ENCODE measurements around the gene USP31. TPM values are rescaled to one million over a fixed set of nuclear protein-coding genes. Genes with fewer than 3 reads are reported as not detected.
A peak's percentile ranks its signal among the peaks of the same experiment; 100 is the strongest.

Gene USP31
- total and polyA plus RNA-seq, 2 of the 13 experiments (the other 11 are each of a cell fraction or from before 2014, with no cell fraction given), result 22.5 to 23.3 TPM

DNA sequence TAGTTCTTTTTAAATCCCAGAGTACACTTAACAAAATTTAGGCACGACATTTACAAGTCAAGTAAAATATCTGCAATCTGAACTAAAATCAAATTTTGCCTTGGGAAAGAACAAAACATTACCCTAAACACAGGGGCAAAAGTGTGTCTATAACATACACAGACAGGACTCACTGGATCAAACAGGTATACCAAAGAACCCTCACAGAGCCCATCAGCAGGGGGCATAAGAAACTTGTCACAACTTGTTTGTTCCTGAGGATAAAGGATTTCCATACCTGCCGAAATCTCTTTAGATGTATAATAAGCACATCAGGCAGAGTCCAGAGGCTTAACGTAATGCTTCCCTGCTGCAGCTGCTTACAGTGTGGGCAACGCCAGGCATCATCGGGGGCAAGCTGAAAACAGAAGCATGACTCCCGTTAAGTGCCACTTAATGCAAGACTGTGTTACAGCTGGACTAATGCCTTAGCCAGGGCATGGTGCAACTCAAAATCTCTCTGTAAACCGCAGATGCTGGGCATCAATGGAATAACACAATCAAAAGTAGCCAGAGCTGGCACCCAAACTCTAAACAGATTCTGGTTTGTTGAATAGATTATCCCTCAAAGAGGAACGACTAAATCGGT is 67.0 kb downstream of the USP31 start:
- no peaks in the 10 kb centered on the region for H3K79me2 ChIP-seq (ENCODE audit: insufficient read depth, low read length)
- no peaks in the 10 kb centered on the region for H3K4me1 ChIP-seq (ENCODE audit: insufficient read depth, low read length)
- no peaks in the 10 kb centered on the region for H4K20me1 ChIP-seq (ENCODE audit: insufficient read depth, low read length)
- H3K9ac ChIP-seq (ENCODE audit: insufficient read depth, low read depth, low read length), result no peak overlapping the region
- 91% methylated on average over 9 of the region's 9 CpGs for WGBS (ENCODE audit: low lambda C conversion rate)
- no peak overlapping the region for H3K27ac ChIP-seq (ENCODE audit: extremely low read length, insufficient read depth, low read length)
- no peak overlapping the region for H3K4me2 ChIP-seq (ENCODE audit: low read depth, low read length)
- intact Hi-C loops (cut with micrococcal nuclease; ENCODE audit: unreplicated experiment) (loop anchor here (10.0 kb wide), 1 partner anchor 353 kb away; no protein-coding TSS in a partner anchor), in situ Hi-C loops (cut with HindIII; ENCODE audit: extremely low pct_ligation_motif_present, low pct_unique_long_range_greater_than_20kb) (loop anchor here (10.0 kb wide), 1 partner anchor 63 kb away; the partner anchor contains the start of gene USP31)
- ATAC-seq (peak; percentile 37; the same call in 2 of the 3 replicates), DNase-seq (ENCODE audit: low spot score) (peak; percentile 46), FAIRE-seq (peak; percentile 26)
- H3K4me3 ChIP-seq (replicated peaks in 1 of 3; ENCODE audit: insufficient read depth in 1 of 3, low read depth in 2 of 3, low read length in 3 of 3), result no peak overlapping the region
- H3K27me3 ChIP-seq (ENCODE audit: control insufficient read depth in 1 of 2, insufficient read depth in 2 of 2, low read length in 2 of 2), result no peaks in the 10 kb centered on the region
- BruUV-seq (replicated peaks), result no TSS peak
- POLR2A ChIA-PET, result no interaction called here
- peaks cover 36 to 88% of the 10 kb centered on the region in 2 experiments for H3K36me3 ChIP-seq (replicated peaks in 1 of 2; ENCODE audit: control insufficient read depth in 1 of 2, insufficient read depth in 2 of 2, low read length in 2 of 2)
- no peak overlapping the region for H2AFZ ChIP-seq (ENCODE audit: low read length)
- H3K9me3 ChIP-seq (ENCODE audit: low read length), result no peaks in the 10 kb centered on the region
- CTCF ChIA-PET (ENCODE audit: low intra/inter-chr PET ratio, low total read pairs), result interaction anchor here (0.6 to 1.4 kb wide), 3 partner anchors 73 to 353 kb away, joined by 3 to 6 read pairs (median 4); no protein-coding TSS in a partner anchor
- TF ChIP-seq RAD21 (CRISPR knock-in tag; IDR thresholded peaks at IDR 0.05) (peak; percentile 24; the same call in 1 of the 2 replicates), RBM22 (optimal IDR thresholded peaks at IDR 0.05; ENCODE audit: low read length) (peak; percentile 19), ZNF644 (CRISPR knock-in tag; IDR thresholded peaks at IDR 0.05; ENCODE audit: low read depth) (no peak), HIVEP1 (CRISPR knock-in tag; IDR thresholded peaks at IDR 0.05) (no peak), PLRG1 (conservative IDR thresholded peaks at IDR 0.05) (no peak), WIZ (CRISPR knock-in tag; IDR thresholded peaks at IDR 0.05) (no peak), SCMH1 (CRISPR knock-in tag; IDR thresholded peaks at IDR 0.05; ENCODE audit: borderline replicate concordance) (no peak), KDM3A (CRISPR knock-in tag; IDR thresholded peaks at IDR 0.05; ENCODE audit: low read depth) (no peak), HNRNPH1 (optimal IDR thresholded peaks at IDR 0.05; ENCODE audit: low read depth, low read length) (no peak)
- TF ChIP-seq, protein P1, sequence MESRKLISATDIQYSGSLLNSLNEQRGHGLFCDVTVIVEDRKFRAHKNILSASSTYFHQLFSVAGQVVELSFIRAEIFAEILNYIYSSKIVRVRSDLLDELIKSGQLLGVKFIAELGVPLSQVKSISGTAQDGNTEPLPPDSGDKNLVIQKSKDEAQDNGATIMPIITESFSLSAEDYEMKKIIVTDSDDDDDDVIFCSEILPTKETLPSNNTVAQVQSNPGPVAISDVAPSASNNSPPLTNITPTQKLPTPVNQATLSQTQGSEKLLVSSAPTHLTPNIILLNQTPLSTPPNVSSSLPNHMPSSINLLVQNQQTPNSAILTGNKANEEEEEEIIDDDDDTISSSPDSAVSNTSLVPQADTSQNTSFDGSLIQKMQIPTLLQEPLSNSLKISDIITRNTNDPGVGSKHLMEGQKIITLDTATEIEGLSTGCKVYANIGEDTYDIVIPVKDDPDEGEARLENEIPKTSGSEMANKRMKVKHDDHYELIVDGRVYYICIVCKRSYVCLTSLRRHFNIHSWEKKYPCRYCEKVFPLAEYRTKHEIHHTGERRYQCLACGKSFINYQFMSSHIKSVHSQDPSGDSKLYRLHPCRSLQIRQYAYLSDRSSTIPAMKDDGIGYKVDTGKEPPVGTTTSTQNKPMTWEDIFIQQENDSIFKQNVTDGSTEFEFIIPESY (CRISPR knock-in tag; IDR thresholded peaks at IDR 0.05), result no peak
- TF ChIP-seq, protein P2, sequence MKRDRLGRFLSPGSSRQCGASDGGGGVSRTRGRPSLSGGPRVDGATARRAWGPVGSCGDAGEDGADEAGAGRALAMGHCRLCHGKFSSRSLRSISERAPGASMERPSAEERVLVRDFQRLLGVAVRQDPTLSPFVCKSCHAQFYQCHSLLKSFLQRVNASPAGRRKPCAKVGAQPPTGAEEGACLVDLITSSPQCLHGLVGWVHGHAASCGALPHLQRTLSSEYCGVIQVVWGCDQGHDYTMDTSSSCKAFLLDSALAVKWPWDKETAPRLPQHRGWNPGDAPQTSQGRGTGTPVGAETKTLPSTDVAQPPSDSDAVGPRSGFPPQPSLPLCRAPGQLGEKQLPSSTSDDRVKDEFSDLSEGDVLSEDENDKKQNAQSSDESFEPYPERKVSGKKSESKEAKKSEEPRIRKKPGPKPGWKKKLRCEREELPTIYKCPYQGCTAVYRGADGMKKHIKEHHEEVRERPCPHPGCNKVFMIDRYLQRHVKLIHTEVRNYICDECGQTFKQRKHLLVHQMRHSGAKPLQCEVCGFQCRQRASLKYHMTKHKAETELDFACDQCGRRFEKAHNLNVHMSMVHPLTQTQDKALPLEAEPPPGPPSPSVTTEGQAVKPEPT (CRISPR knock-in tag; IDR thresholded peaks at IDR 0.05; ENCODE audit: low read depth), result 0 out of 2 replicates have a peak, but pooled peaks have one; percentile 27
- TF ChIP-seq, protein P3, sequence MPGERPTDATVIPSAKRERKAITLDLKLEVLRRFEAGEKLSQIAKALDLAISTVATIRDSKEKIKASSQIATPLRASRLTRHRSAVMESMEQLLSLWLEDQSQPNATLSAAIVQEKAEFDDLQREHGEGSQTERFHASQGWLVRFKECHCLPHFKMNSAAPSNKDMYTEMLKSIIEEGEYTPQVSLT (CRISPR knock-in tag; IDR thresholded peaks at IDR 0.05; ENCODE audit: borderline replicate concordance, low read depth), result no peak
- TF ChIP-seq, protein P4, sequence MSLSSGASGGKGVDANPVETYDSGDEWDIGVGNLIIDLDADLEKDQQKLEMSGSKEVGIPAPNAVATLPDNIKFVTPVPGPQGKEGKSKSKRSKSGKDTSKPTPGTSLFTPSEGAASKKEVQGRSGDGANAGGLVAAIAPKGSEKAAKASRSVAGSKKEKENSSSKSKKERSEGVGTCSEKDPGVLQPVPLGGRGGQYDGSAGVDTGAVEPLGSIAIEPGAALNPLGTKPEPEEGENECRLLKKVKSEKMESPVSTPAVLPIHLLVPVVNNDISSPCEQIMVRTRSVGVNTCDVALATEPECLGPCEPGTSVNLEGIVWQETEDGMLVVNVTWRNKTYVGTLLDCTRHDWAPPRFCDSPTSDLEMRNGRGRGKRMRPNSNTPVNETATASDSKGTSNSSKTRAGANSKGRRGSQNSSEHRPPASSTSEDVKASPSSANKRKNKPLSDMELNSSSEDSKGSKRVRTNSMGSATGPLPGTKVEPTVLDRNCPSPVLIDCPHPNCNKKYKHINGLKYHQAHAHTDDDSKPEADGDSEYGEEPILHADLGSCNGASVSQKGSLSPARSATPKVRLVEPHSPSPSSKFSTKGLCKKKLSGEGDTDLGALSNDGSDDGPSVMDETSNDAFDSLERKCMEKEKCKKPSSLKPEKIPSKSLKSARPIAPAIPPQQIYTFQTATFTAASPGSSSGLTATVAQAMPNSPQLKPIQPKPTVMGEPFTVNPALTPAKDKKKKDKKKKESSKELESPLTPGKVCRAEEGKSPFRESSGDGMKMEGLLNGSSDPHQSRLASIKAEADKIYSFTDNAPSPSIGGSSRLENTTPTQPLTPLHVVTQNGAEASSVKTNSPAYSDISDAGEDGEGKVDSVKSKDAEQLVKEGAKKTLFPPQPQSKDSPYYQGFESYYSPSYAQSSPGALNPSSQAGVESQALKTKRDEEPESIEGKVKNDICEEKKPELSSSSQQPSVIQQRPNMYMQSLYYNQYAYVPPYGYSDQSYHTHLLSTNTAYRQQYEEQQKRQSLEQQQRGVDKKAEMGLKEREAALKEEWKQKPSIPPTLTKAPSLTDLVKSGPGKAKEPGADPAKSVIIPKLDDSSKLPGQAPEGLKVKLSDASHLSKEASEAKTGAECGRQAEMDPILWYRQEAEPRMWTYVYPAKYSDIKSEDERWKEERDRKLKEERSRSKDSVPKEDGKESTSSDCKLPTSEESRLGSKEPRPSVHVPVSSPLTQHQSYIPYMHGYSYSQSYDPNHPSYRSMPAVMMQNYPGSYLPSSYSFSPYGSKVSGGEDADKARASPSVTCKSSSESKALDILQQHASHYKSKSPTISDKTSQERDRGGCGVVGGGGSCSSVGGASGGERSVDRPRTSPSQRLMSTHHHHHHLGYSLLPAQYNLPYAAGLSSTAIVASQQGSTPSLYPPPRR (CRISPR knock-in tag; IDR thresholded peaks at IDR 0.05; ENCODE audit: borderline replicate concordance), result 0 out of 2 replicates have a peak, but pooled peaks have one; percentile 14
- TF ChIP-seq, protein P5, sequence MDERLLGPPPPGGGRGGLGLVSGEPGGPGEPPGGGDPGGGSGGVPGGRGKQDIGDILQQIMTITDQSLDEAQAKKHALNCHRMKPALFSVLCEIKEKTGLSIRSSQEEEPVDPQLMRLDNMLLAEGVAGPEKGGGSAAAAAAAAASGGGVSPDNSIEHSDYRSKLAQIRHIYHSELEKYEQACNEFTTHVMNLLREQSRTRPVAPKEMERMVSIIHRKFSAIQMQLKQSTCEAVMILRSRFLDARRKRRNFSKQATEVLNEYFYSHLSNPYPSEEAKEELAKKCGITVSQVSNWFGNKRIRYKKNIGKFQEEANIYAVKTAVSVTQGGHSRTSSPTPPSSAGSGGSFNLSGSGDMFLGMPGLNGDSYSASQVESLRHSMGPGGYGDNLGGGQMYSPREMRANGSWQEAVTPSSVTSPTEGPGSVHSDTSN (CRISPR knock-in tag; IDR thresholded peaks at IDR 0.05), result no peak

Data from HepG2 (cell line).